GM12878 (cell line): ENCODE measurements around the gene TOPAZ1. TPM values are rescaled to one million over a fixed set of nuclear protein-coding genes. Genes with fewer than 3 reads are reported as not detected.
A peak's percentile ranks its signal among the peaks of the same experiment; 100 is the strongest.

Source experiments
- ATAC-seq: fragments of 200-7000 bp; cut with Tn5 transposase; 3 replicates; pipeline ENCODE4 v1.9.1; 2020; ENCODE audit warnings: mild to moderate bottlenecking, moderate library complexity
- BruUV-seq: library from RNA; stranded (reverse); fragments of 400-500 nt; replicated peaks from 2 replicates; lab custom pipeline; 2021; lab: Mats Ljungman, UMichigan
- CTCF ChIA-PET: fragments of 300-600 bp; sonication (Branson Sonifier 250); formaldehyde crosslinking; extraction: SDS; loops from one replicate; lab custom pipeline; 2021; ENCODE audit warnings: inconsistent platforms; lab: Yijun Ruan, JAX
- POLR2A ChIA-PET: fragments of 350-600 bp; formaldehyde crosslinking; extraction: SDS; loops from one replicate; lab custom pipeline; 2021; ENCODE audit warnings: inconsistent platforms; lab: Charles Lee
- RAD21 ChIA-PET: fragments of 300-600 bp; sonication (Branson Sonifier 250); formaldehyde crosslinking; loops from one replicate; lab custom pipeline; 2023; ENCODE audit warnings: antibody characterized with exemption; ENCODE audit not compliant: unreplicated experiment; lab: Charles Lee
- SMC1A ChIA-PET: fragments of 300-600 bp; sonication (Branson Sonifier 250); formaldehyde crosslinking; loops from one replicate; lab custom pipeline; 2023; ENCODE audit not compliant: unreplicated experiment, uncharacterized antibody; lab: Charles Lee
- DNase-seq: peaks from one replicate; pipeline ENCODE4 v3.0.0-alpha.2; 2011; ENCODE audit warnings: low read depth, low spot score
- FAIRE-seq: peaks from 3 replicates; lab custom pipeline; 2011; peaks lifted over from hg19 to GRCh38; lab: Jason Lieb, UNC
- H2AFZ ChIP-seq: 2 replicates; pipeline ENCODE4 v1.6.0; 2011; ENCODE audit warnings: low read depth, low read length, control low read depth; ENCODE audit not compliant: control insufficient read depth
- H3K27ac ChIP-seq: 2 replicates; pipeline ENCODE4 v1.5.1; 2011; ENCODE audit warnings: control low read depth; ENCODE audit not compliant: control insufficient read depth, insufficient read depth
- H3K27me3 ChIP-seq, 2 experiments: replicated peaks in 1 of 2; 2 replicates each; pipeline versions ENCODE4 v1.6.0 to v1.6.1; 2011; ENCODE audit warnings: low read length in 1 of 2; ENCODE audit not compliant: control insufficient read depth in 2 of 2, insufficient read depth in 2 of 2
- H3K36me3 ChIP-seq, 2 experiments: 2 replicates each; pipeline ENCODE4 v1.5.1; 2011; ENCODE audit warnings: low read length in 1 of 2; ENCODE audit not compliant: control insufficient read depth in 2 of 2, insufficient read depth in 2 of 2
- H3K4me1 ChIP-seq: 2 replicates; pipeline ENCODE4 v1.6.1; 2011; ENCODE audit warnings: mild to moderate bottlenecking, low read length, moderate library complexity, mixed read lengths; ENCODE audit not compliant: control insufficient read depth, insufficient read depth
- H3K4me2 ChIP-seq: 2 replicates; pipeline ENCODE4 v1.6.0; 2011; ENCODE audit warnings: control low read depth; ENCODE audit not compliant: control insufficient read depth, insufficient read depth
- H3K4me3 ChIP-seq: fragments of 200-600 bp; sonication (generic); 2 replicates; pipeline ENCODE4 v1.5.1; 2016
- H3K79me2 ChIP-seq: 2 replicates; pipeline ENCODE4 v1.6.0; 2011; ENCODE audit warnings: low read length; ENCODE audit not compliant: control insufficient read depth, insufficient read depth
- H3K9ac ChIP-seq: 2 replicates; pipeline ENCODE4 v1.8.0; 2011; ENCODE audit warnings: low read length, control low read depth, mixed read lengths; ENCODE audit not compliant: control insufficient read depth, insufficient read depth
- H3K9me3 ChIP-seq: replicated peaks from 3 replicates; pipeline ENCODE4 v1.5.1; 2011; ENCODE audit warnings: mild to moderate bottlenecking, low read length; ENCODE audit not compliant: control insufficient read depth, insufficient read depth
- H4K20me1 ChIP-seq: 2 replicates; pipeline ENCODE4 v1.6.0; 2011; ENCODE audit not compliant: control insufficient read depth, insufficient read depth
- BCL11A ChIP-seq: IDR thresholded peaks from 2 replicates; pipeline ENCODE4 v1.6.1; 2011; ENCODE audit warnings: low read depth, low read length
- CEBPZ ChIP-seq: fragments of 150-350 bp; IDR thresholded peaks from 2 replicates; pipeline ENCODE4 v1.6.1; 2016; ENCODE audit warnings: low read depth, low read length
- GABPA ChIP-seq: IDR thresholded peaks from 2 replicates; pipeline ENCODE4 v1.6.1; 2014; ENCODE audit warnings: antibody characterized with exemption, low read depth, mild to moderate bottlenecking, inconsistent platforms
- IRF5 ChIP-seq: fragments of 450-650 bp; IDR thresholded peaks from 2 replicates; pipeline ENCODE4 v1.6.1; 2017; ENCODE audit warnings: borderline replicate concordance
- NFYA ChIP-seq: IDR thresholded peaks from 2 replicates; pipeline ENCODE4 v1.6.1; 2011; ENCODE audit warnings: low read depth, mild to moderate bottlenecking, low read length, improper control_type of control experiment, borderline replicate concordance
- NFYB ChIP-seq: IDR thresholded peaks from 2 replicates; pipeline ENCODE4 v1.6.1; 2011; ENCODE audit warnings: low read depth, mild to moderate bottlenecking, low read length, improper control_type of control experiment, moderate library complexity; ENCODE audit not compliant: insufficient read depth
- PAX8 ChIP-seq: fragments of 450-650 bp; IDR thresholded peaks from 2 replicates; pipeline ENCODE4 v1.6.1; 2017; ENCODE audit warnings: mild to moderate bottlenecking, moderate library complexity
- RAD21 ChIP-seq: IDR thresholded peaks from 2 replicates; pipeline ENCODE4 v1.6.1; 2011; ENCODE audit warnings: mild to moderate bottlenecking, low read depth, low read length, moderate library complexity; ENCODE audit not compliant: insufficient read depth
- RBBP5 ChIP-seq: fragments of 200-600 bp; sonication (generic); conservative IDR thresholded peaks from 2 replicates; pipeline ENCODE4 v1.6.1; 2016
- RFX5 ChIP-seq: IDR thresholded peaks from 2 replicates; pipeline ENCODE4 v1.6.1; 2011; ENCODE audit warnings: low read depth, low read length, improper control_type of control experiment
- SIX5 ChIP-seq: IDR thresholded peaks from 2 replicates; pipeline ENCODE4 v1.6.1; 2011; ENCODE audit warnings: mild to moderate bottlenecking, low read depth, low read length, moderate library complexity; ENCODE audit not compliant: severe bottlenecking
- TAF1 ChIP-seq: IDR thresholded peaks from 2 replicates; pipeline ENCODE4 v1.6.1; 2011; ENCODE audit warnings: mild to moderate bottlenecking, low read depth, low read length, borderline replicate concordance
- USF2 ChIP-seq: IDR thresholded peaks from 2 replicates; pipeline ENCODE4 v1.6.1; 2011; ENCODE audit warnings: low read depth, low read length, improper control_type of control experiment, borderline replicate concordance
- ZNF274 ChIP-seq: IDR thresholded peaks from one replicate; pipeline ENCODE4 v1.8.0; 2011; ENCODE audit not compliant: insufficient read length, insufficient read depth
- ZSCAN29 ChIP-seq: fragments of 450-650 bp; IDR thresholded peaks from 2 replicates; pipeline ENCODE4 v1.6.1; 2017; ENCODE audit warnings: mild to moderate bottlenecking, moderate library complexity
- WGBS: methylation state at CpG from one replicate; pipeline ENCODE4 v1.1.6; 2016; ENCODE audit warnings: low lambda C conversion rate; ENCODE audit not compliant: insufficient replicate concordance, insufficient coverage; ENCODE audit errors: missing lambda C conversion rate; 5-methylcytosine and 5-hydroxymethylcytosine counted together
- in situ Hi-C: fragments of 300-500 bp; cut with MboI; formaldehyde crosslinking; loops from 9 replicates; pipeline ENCODE4 v1.14.3; 2018; ENCODE audit warnings: mixed read lengths
- intact Hi-C: fragments of 100-400 bp; cut with micrococcal nuclease; formaldehyde crosslinking; loops from one replicate; pipeline ENCODE4 v1.14.2; 2022; ENCODE audit not compliant: unreplicated experiment
- polyA plus RNA-seq, 11 experiments: library from polyadenylated mRNA; depleted of rRNA in 4 of 11; unstranded in 6 of 11; stranded (reverse) in 5 of 11; fragments of >200 nt; fragmentation: Nextera tagmentation in 4 of 11; fragmentation: Illumina TruSeq in 1 of 11; extraction: Ambion mirVana in 4 of 11; extraction: Trizol in 1 of 11; gene quantifications; 1 replicate in 1 of 11; 2 replicates in 10 of 11; pipeline versions ENCODE4 v1.2.1 to v1.2.3, GENCODE V29; 2011 to 2016; ENCODE audit warnings: inconsistent platforms in 2 of 11, missing spikeins in 2 of 11, low read depth in 1 of 11
- total RNA-seq, 4 experiments: library from RNA; depleted of rRNA in 3 of 4; stranded (reverse); fragments of >200 nt in 3 of 4; fragmentation: Illumina TruSeq in 1 of 4; extraction: Trizol in 1 of 4; gene quantifications; 2 replicates each; pipeline versions ENCODE4 v1.2.1 to v1.2.3, GENCODE V29; 2013 to 2021
- TF ChIP-seq, protein P1 (sequence below): IDR thresholded peaks from 2 replicates; pipeline ENCODE4 v1.6.1; 2011; ENCODE audit warnings: borderline replicate concordance, low read depth, mild to moderate bottlenecking, moderate library complexity, low read length; ENCODE audit not compliant: insufficient read depth, poor library complexity, severe bottlenecking

TOPAZ1 gene
- total and polyA plus RNA-seq, 10 of the 15 experiments (the other 5 are each of a cell fraction or from before 2014, with no cell fraction given), result 0.02 TPM; not detected in 9

DNA sequence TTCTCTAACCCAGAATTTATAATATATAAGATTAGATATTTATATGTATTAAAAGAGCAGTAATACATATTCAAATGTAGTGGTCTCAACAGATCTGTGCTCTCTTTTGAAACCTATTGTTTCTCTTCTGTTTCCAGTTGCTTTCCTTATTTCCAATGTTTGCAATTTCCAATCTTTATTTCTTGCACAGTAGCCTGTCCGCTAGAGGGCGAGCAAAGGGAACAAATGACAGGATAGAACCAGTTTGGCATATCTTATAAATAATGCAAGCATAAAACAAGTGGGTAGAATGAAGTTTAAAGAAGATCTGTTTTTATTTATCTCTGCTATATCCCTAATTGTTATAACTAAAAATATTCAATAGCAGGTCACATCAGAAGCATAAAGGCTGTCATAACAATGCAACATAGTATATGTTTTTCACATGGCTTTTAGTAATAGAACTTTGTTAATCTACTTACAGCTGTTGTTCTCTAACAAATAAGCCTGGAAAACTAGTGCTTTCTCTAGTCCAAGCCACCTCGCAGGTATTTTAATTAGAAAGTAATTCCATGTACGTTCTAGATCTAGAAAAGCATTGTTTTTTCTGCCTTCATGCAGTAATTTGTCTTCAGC lies 81.8 kb downstream of the TOPAZ1 start:
- Histone ChIP-seq H3K79me2 (no peaks in the 10 kb centered on the region), H3K9me3 (no peaks in the 10 kb centered on the region), H4K20me1 (no peaks in the 10 kb centered on the region), H3K27ac (no peak overlapping the region), H3K36me3 (no peaks in the 10 kb centered on the region), H3K27me3 (no peaks in the 10 kb centered on the region), H3K4me1 (no peaks in the 10 kb centered on the region), H3K4me3 (no peak overlapping the region), H3K4me2 (no peak overlapping the region), H2AFZ (no peak overlapping the region), H3K9ac (no peak overlapping the region)
- no TSS peak for BruUV-seq
- DNase-seq (no peak), ATAC-seq (peak; percentile 56), FAIRE-seq (peak; percentile 41)
- intact Hi-C loops, result loop anchor here (2.0 to 5.0 kb wide), 3 partner anchors 189 to 591 kb away; no protein-coding TSS in a partner anchor
- in situ Hi-C loops, result no loop called here
- ChIA-PET SMC1A (interaction anchor here (0.9 to 1.8 kb wide), 14 partner anchors 9 to 590 kb away, joined by 3 to 9 read pairs (median 3); partner anchors contain the start of gene TCAIM), CTCF (interaction anchor here (0.6 to 2.4 kb wide), 19 partner anchors 9 to 511 kb away, joined by 3 to 14 read pairs (median 3); partner anchors contain the start of genes TCAIM and ZNF445), RAD21 (interaction anchor here (0.7 to 1.7 kb wide), 8 partner anchors 15 to 1142 kb away, joined by 3 to 6 read pairs (median 4); partner anchors contain the start of gene TCAIM), POLR2A (interaction anchor here (0.7 kb wide), 1 partner anchor 188 kb away, joined by 3 read pairs; no protein-coding TSS in a partner anchor)
- 3% methylated on average over 4 of the region's 4 CpGs for WGBS
- TF ChIP-seq PAX8 (no peak), ZSCAN29 (no peak), CEBPZ (no peak), USF2 (no peak), NFYA (no peak), TAF1 (no peak), NFYB (no peak), RAD21 (peak; percentile 98), GABPA (no peak), SIX5 (no peak), ZNF274 (no peak), RFX5 (no peak), RBBP5 (no peak), BCL11A (no peak), IRF5 (no peak)
- TF ChIP-seq, protein P1, sequence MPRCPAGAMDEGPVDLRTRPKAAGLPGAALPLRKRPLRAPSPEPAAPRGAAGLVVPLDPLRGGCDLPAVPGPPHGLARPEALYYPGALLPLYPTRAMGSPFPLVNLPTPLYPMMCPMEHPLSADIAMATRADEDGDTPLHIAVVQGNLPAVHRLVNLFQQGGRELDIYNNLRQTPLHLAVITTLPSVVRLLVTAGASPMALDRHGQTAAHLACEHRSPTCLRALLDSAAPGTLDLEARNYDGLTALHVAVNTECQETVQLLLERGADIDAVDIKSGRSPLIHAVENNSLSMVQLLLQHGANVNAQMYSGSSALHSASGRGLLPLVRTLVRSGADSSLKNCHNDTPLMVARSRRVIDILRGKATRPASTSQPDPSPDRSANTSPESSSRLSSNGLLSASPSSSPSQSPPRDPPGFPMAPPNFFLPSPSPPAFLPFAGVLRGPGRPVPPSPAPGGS, result no peak
